Neural crest cell (in vitro differentiated cells): Measurements from ENCODE around the gene SKOR1. TPM values are rescaled to one million over a fixed set of nuclear protein-coding genes. Genes with fewer than 3 reads are reported as not detected.

Source experiments
- DNase-seq: peaks from one replicate; pipeline ENCODE4 v3.0.0; 2021; ENCODE audit warnings: low read depth, mixed read lengths, low spot score
- H3K27ac Mint-ChIP-seq: one replicate; pipeline ENCODE4 v1.8.0; 2021; ENCODE audit warnings: mild to moderate bottlenecking, mixed read lengths; ENCODE audit not compliant: unreplicated experiment
- H3K27me3 Mint-ChIP-seq: 2 replicates; pipeline ENCODE4 v1.8.0; 2021; ENCODE audit warnings: low read depth, mild to moderate bottlenecking, mixed read lengths
- H3K36me3 Mint-ChIP-seq: 2 replicates; pipeline ENCODE4 v1.8.0; 2021; ENCODE audit warnings: low read depth, mild to moderate bottlenecking, mixed read lengths
- H3K4me1 Mint-ChIP-seq: 2 replicates; pipeline ENCODE4 v1.8.0; 2021; ENCODE audit warnings: mixed read lengths
- H3K4me3 Mint-ChIP-seq: one replicate; pipeline ENCODE4 v1.8.0; 2021; ENCODE audit warnings: mild to moderate bottlenecking, mixed read lengths
- H3K9me3 Mint-ChIP-seq: 2 replicates; pipeline ENCODE4 v1.8.0; 2021; ENCODE audit warnings: mixed read lengths
- total RNA-seq: library from RNA; stranded (reverse); gene quantifications from 2 replicates; pipeline ENCODE4 v1.2.1, GENCODE V29; 2021
- TF ChIP-seq, protein P1 (sequence below): fragments of 200-600 bp; sonication (generic); conservative IDR thresholded peaks from 2 replicates; pipeline ENCODE4 v1.5.0; 2021; ENCODE audit warnings: antibody characterized with exemption, mild to moderate bottlenecking

The SKOR1 gene
- total RNA-seq, 1 donor from 2014 or later, result 0.49 TPM

GRCh38 chr15:67840749-67841512, 15.6 kb downstream of the SKOR1 start:
- TF ChIP-seq, protein P1, sequence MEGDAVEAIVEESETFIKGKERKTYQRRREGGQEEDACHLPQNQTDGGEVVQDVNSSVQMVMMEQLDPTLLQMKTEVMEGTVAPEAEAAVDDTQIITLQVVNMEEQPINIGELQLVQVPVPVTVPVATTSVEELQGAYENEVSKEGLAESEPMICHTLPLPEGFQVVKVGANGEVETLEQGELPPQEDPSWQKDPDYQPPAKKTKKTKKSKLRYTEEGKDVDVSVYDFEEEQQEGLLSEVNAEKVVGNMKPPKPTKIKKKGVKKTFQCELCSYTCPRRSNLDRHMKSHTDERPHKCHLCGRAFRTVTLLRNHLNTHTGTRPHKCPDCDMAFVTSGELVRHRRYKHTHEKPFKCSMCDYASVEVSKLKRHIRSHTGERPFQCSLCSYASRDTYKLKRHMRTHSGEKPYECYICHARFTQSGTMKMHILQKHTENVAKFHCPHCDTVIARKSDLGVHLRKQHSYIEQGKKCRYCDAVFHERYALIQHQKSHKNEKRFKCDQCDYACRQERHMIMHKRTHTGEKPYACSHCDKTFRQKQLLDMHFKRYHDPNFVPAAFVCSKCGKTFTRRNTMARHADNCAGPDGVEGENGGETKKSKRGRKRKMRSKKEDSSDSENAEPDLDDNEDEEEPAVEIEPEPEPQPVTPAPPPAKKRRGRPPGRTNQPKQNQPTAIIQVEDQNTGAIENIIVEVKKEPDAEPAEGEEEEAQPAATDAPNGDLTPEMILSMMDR, result no peak
- H3K27me3 Mint-ChIP-seq, result peaks cover 43% of the 10 kb centered on the region
- H3K36me3 Mint-ChIP-seq, result peaks cover 2% of the 10 kb centered on the region
- DNase-seq, result no peak
- H3K9me3 Mint-ChIP-seq, result no peaks in the 10 kb centered on the region
- peaks cover 53% of the 10 kb centered on the region for H3K4me1 Mint-ChIP-seq
- peak overlapping the region; percentile 98 for H3K4me3 Mint-ChIP-seq
- H3K27ac Mint-ChIP-seq, result peak overlapping the region; percentile 96

GRCh38 chr15:67841513-67841762, 16.1 kb downstream of the SKOR1 start:
- TF ChIP-seq, protein P1, result no peak
- H3K4me1 Mint-ChIP-seq, result peaks cover 49% of the 10 kb centered on the region
- peaks cover 2% of the 10 kb centered on the region for H3K36me3 Mint-ChIP-seq
- no peak overlapping the region for H3K27ac Mint-ChIP-seq
- H3K9me3 Mint-ChIP-seq, result no peaks in the 10 kb centered on the region
- peaks cover 38% of the 10 kb centered on the region for H3K27me3 Mint-ChIP-seq
- DNase-seq, result no peak
- H3K4me3 Mint-ChIP-seq, result peak overlapping the region; percentile 98

- Mint-ChIP-seq H3K36me3 (peaks cover 2% of the 10 kb centered on the region), H3K27me3 (peaks cover 31% of the 10 kb centered on the region), H3K4me3 (peak overlapping the region; percentile 56), H3K27ac (no peak overlapping the region), H3K4me1 (peaks cover 52% of the 10 kb centered on the region), H3K9me3 (no peaks in the 10 kb centered on the region)
- TF ChIP-seq, protein P1, result no peak
- DNase-seq, result no peak
Observed at GRCh38 chr15:67843092-67843501, 17.8 kb downstream of the SKOR1 start.

- Mint-ChIP-seq H3K4me1 (peaks cover 52% of the 10 kb centered on the region), H3K9me3 (no peaks in the 10 kb centered on the region), H3K27me3 (peaks cover 27% of the 10 kb centered on the region), H3K4me3 (peak overlapping the region; percentile 56), H3K36me3 (peaks cover 2% of the 10 kb centered on the region), H3K27ac (peak overlapping the region; percentile 62)
- TF ChIP-seq, protein P1, result no peak
- no peak for DNase-seq
Observed at GRCh38 chr15:67843571-67844387, 18.5 kb downstream of the SKOR1 start.

- Mint-ChIP-seq H3K36me3 (no peaks in the 10 kb centered on the region), H3K4me1 (peaks cover 41% of the 10 kb centered on the region)
- no peak for DNase-seq
Observed at GRCh38 chr15:67845974-67846373, 20.7 kb downstream of the SKOR1 start.

More at GRCh38 chr15:67845974-67846373, 20.7 kb downstream of the SKOR1 start:
- Mint-ChIP-seq H3K9me3 (no peaks in the 10 kb centered on the region), H3K4me3 (no peak overlapping the region), H3K27me3 (peaks cover 13% of the 10 kb centered on the region), H3K27ac (no peak overlapping the region)
- TF ChIP-seq, protein P1, result no peak
